Stimulated activated memory B cell treated with anti-CD40 and anti-IgM and Interleukin-4, amounts not matched to agents 10 μg/mL and 1 μg/mL and 100 μg/mL, for 72 hours (primary cell): Measurements from ENCODE around the gene CRISP1.
"Not testable (repeated sequence)": the region's sequence is repeated elsewhere in the genome, so short reads cannot be mapped to it uniquely, and the experiment has no call there.

ENCODE experiments used
- ATAC-seq: fragments of 150-1000 bp; cut with Tn5 transposase; 2 replicates; pipeline ENCODE4 v1.10.0; 2021
- H3K27ac Mint-ChIP-seq: one replicate; pipeline ENCODE4 v1.8.0; 2022; ENCODE audit warnings: mild to moderate bottlenecking, mixed read lengths
- H3K27me3 Mint-ChIP-seq: one replicate; pipeline ENCODE4 v1.8.0; 2022; ENCODE audit warnings: mixed read lengths
- H3K36me3 Mint-ChIP-seq: one replicate; pipeline ENCODE4 v1.8.0; 2022; ENCODE audit warnings: mixed read lengths
- H3K4me1 Mint-ChIP-seq: one replicate; pipeline ENCODE4 v1.8.0; 2022; ENCODE audit warnings: mixed read lengths
- H3K4me3 Mint-ChIP-seq: one replicate; pipeline ENCODE4 v1.8.0; 2022; ENCODE audit warnings: mild to moderate bottlenecking, moderate library complexity, mixed read lengths
- H3K9me3 Mint-ChIP-seq: one replicate; pipeline ENCODE4 v1.8.0; 2022; ENCODE audit warnings: mixed read lengths

CRISP1 gene

GRCh38 chr6:49866485-49866943, at the start of gene CRISP1:
Gene CRISP1, minus strand, starts transcription at chr6:49866535. Its CDS starts 9,135 bp downstream, at chr6:49857400.
- H3K27ac Mint-ChIP-seq = no peak within 1 kb of the TSS
- no peak for ATAC-seq
- no peaks in the 10 kb centered on the region for H3K36me3 Mint-ChIP-seq
- H3K4me3 Mint-ChIP-seq = no peak within 1 kb of the TSS
- no peaks in the 10 kb centered on the region for H3K27me3 Mint-ChIP-seq
- peaks cover 14% of the 10 kb centered on the region for H3K9me3 Mint-ChIP-seq
- H3K4me1 Mint-ChIP-seq = no peaks in the 10 kb centered on the region

GRCh38 chr6:49915035-49915434, 48.7 kb upstream of the CRISP1 start:
- Mint-ChIP-seq H3K36me3 (no peaks in the 10 kb centered on the region), H3K4me1 (no peaks in the 10 kb centered on the region), H3K4me3 (no peak overlapping the region), H3K27ac (no peak overlapping the region), H3K9me3 (peaks cover 3% of the 10 kb centered on the region), H3K27me3 (no peaks in the 10 kb centered on the region)
- no peak for ATAC-seq

- Mint-ChIP-seq H3K9me3 (peaks cover 3% of the 10 kb centered on the region), H3K4me1 (no peaks in the 10 kb centered on the region), H3K36me3 (no peaks in the 10 kb centered on the region), H3K4me3 (no peak overlapping the region), H3K27me3 (no peaks in the 10 kb centered on the region), H3K27ac (no peak overlapping the region)
- no peak for ATAC-seq
Observed at GRCh38 chr6:49913636-49914375, 47.5 kb upstream of the CRISP1 start.

- Mint-ChIP-seq H3K9me3 (no peaks in the 10 kb centered on the region), H3K4me1 (no peaks in the 10 kb centered on the region), H3K4me3 (no peak overlapping the region), H3K27me3 (no peaks in the 10 kb centered on the region), H3K36me3 (no peaks in the 10 kb centered on the region), H3K27ac (no peak overlapping the region)
- no peak for ATAC-seq
Observed at GRCh38 chr6:49912196-49912595, 45.9 kb upstream of the CRISP1 start.

- no peaks in the 10 kb centered on the region for H3K9me3 Mint-ChIP-seq
- ATAC-seq = no peak
Observed at GRCh38 chr6:49911252-49911651, 44.9 kb upstream of the CRISP1 start.

GRCh38 chr6:49909563-49909962, 43.2 kb upstream of the CRISP1 start:
- H3K36me3 Mint-ChIP-seq = no peaks in the 10 kb centered on the region
- H3K4me3 Mint-ChIP-seq = no peak overlapping the region
- no peaks in the 10 kb centered on the region for H3K9me3 Mint-ChIP-seq
- no peaks in the 10 kb centered on the region for H3K4me1 Mint-ChIP-seq
- ATAC-seq = no peak
- no peak overlapping the region for H3K27ac Mint-ChIP-seq
- no peaks in the 10 kb centered on the region for H3K27me3 Mint-ChIP-seq

More at GRCh38 chr6:49911252-49911651, 44.9 kb upstream of the CRISP1 start:
- no peaks in the 10 kb centered on the region for H3K36me3 Mint-ChIP-seq
- H3K4me1 Mint-ChIP-seq = no peaks in the 10 kb centered on the region
- H3K27ac Mint-ChIP-seq = no peak overlapping the region
- no peaks in the 10 kb centered on the region for H3K27me3 Mint-ChIP-seq
- H3K4me3 Mint-ChIP-seq = no peak overlapping the region

GRCh38 chr6:49906526-49906925, 40.2 kb upstream of the CRISP1 start:
- no peak for ATAC-seq

GRCh38 chr6:49905296-49905695, 39.0 kb upstream of the CRISP1 start:
- H3K4me3 Mint-ChIP-seq = no peak overlapping the region
- no peaks in the 10 kb centered on the region for H3K9me3 Mint-ChIP-seq
- no peaks in the 10 kb centered on the region for H3K4me1 Mint-ChIP-seq
- H3K27ac Mint-ChIP-seq = no peak overlapping the region
- H3K36me3 Mint-ChIP-seq = no peaks in the 10 kb centered on the region
- H3K27me3 Mint-ChIP-seq = no peaks in the 10 kb centered on the region
- no peak for ATAC-seq

More at GRCh38 chr6:49906526-49906925, 40.2 kb upstream of the CRISP1 start:
- H3K36me3 Mint-ChIP-seq = no peaks in the 10 kb centered on the region
- H3K27ac Mint-ChIP-seq = no peak overlapping the region
- H3K4me3 Mint-ChIP-seq = no peak overlapping the region
- H3K27me3 Mint-ChIP-seq = no peaks in the 10 kb centered on the region
- H3K9me3 Mint-ChIP-seq = no peaks in the 10 kb centered on the region
- no peaks in the 10 kb centered on the region for H3K4me1 Mint-ChIP-seq

GRCh38 chr6:49902856-49903255, 36.5 kb upstream of the CRISP1 start:
- no peaks in the 10 kb centered on the region for H3K27me3 Mint-ChIP-seq

GRCh38 chr6:49898904-49899566, 32.7 kb upstream of the CRISP1 start:
- no peak for ATAC-seq
- Mint-ChIP-seq H3K4me1 (no peaks in the 10 kb centered on the region), H3K9me3 (peaks cover 14% of the 10 kb centered on the region), H3K27me3 (no peaks in the 10 kb centered on the region), H3K4me3 (no peak overlapping the region), H3K27ac (no peak overlapping the region), H3K36me3 (no peaks in the 10 kb centered on the region)

More at GRCh38 chr6:49902856-49903255, 36.5 kb upstream of the CRISP1 start:
- ATAC-seq = no peak
- Mint-ChIP-seq H3K4me1 (no peaks in the 10 kb centered on the region), H3K27ac (no peak overlapping the region), H3K9me3 (no peaks in the 10 kb centered on the region), H3K36me3 (no peaks in the 10 kb centered on the region), H3K4me3 (no peak overlapping the region)

- H3K4me3 Mint-ChIP-seq, H3K27ac Mint-ChIP-seq, H3K27me3 Mint-ChIP-seq, H3K4me1 Mint-ChIP-seq, H3K36me3 Mint-ChIP-seq, ATAC-seq: not testable (repeated sequence)
- peaks cover 20% of the 10 kb centered on the region for H3K9me3 Mint-ChIP-seq
Observed at GRCh38 chr6:49895553-49895952, 29.2 kb upstream of the CRISP1 start.

- H3K36me3 Mint-ChIP-seq = no peaks in the 10 kb centered on the region
- no peaks in the 10 kb centered on the region for H3K4me1 Mint-ChIP-seq
- H3K4me3 Mint-ChIP-seq = no peak overlapping the region
- ATAC-seq = no peak
- no peak overlapping the region for H3K27ac Mint-ChIP-seq
- H3K27me3 Mint-ChIP-seq = no peaks in the 10 kb centered on the region
- H3K9me3 Mint-ChIP-seq = peaks cover 22% of the 10 kb centered on the region
Observed at GRCh38 chr6:49892280-49892679, 25.9 kb upstream of the CRISP1 start.

GRCh38 chr6:49890988-49891387, 24.7 kb upstream of the CRISP1 start:
- Mint-ChIP-seq H3K9me3 (peaks cover 14% of the 10 kb centered on the region), H3K4me3 (no peak overlapping the region), H3K36me3 (no peaks in the 10 kb centered on the region), H3K27me3 (no peaks in the 10 kb centered on the region), H3K4me1 (no peaks in the 10 kb centered on the region), H3K27ac (no peak overlapping the region)
- ATAC-seq = no peak

- no peaks in the 10 kb centered on the region for H3K27me3 Mint-ChIP-seq
- no peak overlapping the region for H3K27ac Mint-ChIP-seq
- peaks cover 11% of the 10 kb centered on the region for H3K9me3 Mint-ChIP-seq
- no peak for ATAC-seq
- no peak overlapping the region for H3K4me3 Mint-ChIP-seq
- no peaks in the 10 kb centered on the region for H3K4me1 Mint-ChIP-seq
- H3K36me3 Mint-ChIP-seq = no peaks in the 10 kb centered on the region
Observed at GRCh38 chr6:49888742-49889431, 22.6 kb upstream of the CRISP1 start.

GRCh38 chr6:49868951-49869529, 2.7 kb upstream of the CRISP1 start:
- ATAC-seq = no peak
- Mint-ChIP-seq H3K9me3 (peaks cover 14% of the 10 kb centered on the region), H3K27me3 (no peaks in the 10 kb centered on the region), H3K4me3 (no peak overlapping the region), H3K36me3 (no peaks in the 10 kb centered on the region), H3K27ac (no peak overlapping the region), H3K4me1 (no peaks in the 10 kb centered on the region)
